CD4-positive, alpha-beta memory T cell (primary cell): ENCODE measurements around the gene COPS7A. TPM values are rescaled to one million over a fixed set of nuclear protein-coding genes. Genes with fewer than 3 reads are reported as not detected.

Experiments
- CTCF ChIA-PET: fragments of 350-600 bp; sonication (Branson Sonifier 250); formaldehyde crosslinking; loops from one replicate; lab custom pipeline; 2021; ENCODE audit warnings: inconsistent platforms; ENCODE audit not compliant: partially characterized antibody; lab: Charles Lee
- POLR2A ChIA-PET: fragments of 350-600 bp; sonication (Branson Sonifier 250); formaldehyde crosslinking; loops from one replicate; lab custom pipeline; 2021; ENCODE audit not compliant: partially characterized antibody; lab: Charles Lee
- DNase-seq, 5 donors: peaks; one replicate each; pipeline versions ENCODE4 v3.0.0 to v3.0.0-alpha.2; 2020 to 2022; ENCODE audit warnings: mixed read lengths in 1 of 5
- H3K27ac ChIP-seq: one replicate; pipeline ENCODE4 v1.7.0; 2013; ENCODE audit warnings: low read depth, low read length
- H3K27me3 ChIP-seq: 2 replicates; pipeline ENCODE4 v1.7.0; 2013; ENCODE audit warnings: mild to moderate bottlenecking, low read length, moderate library complexity; ENCODE audit not compliant: insufficient read depth
- H3K36me3 ChIP-seq: 2 replicates; pipeline ENCODE4 v1.7.0; 2013; ENCODE audit warnings: mild to moderate bottlenecking, low read length, moderate library complexity; ENCODE audit not compliant: insufficient read depth
- H3K4me1 ChIP-seq: 2 replicates; pipeline ENCODE4 v1.7.0; 2013; ENCODE audit warnings: mild to moderate bottlenecking, low read length, moderate library complexity; ENCODE audit not compliant: insufficient read depth
- H3K4me3 ChIP-seq, 2 donors: one replicate each; pipeline ENCODE4 v1.7.0; 2013; ENCODE audit warnings: low read length in 2 of 2, mild to moderate bottlenecking in 1 of 2
- H3K9me3 ChIP-seq, 2 donors: one replicate each; pipeline ENCODE4 v1.7.0; 2013; ENCODE audit warnings: low read length in 2 of 2, control low read depth in 1 of 2; ENCODE audit not compliant: control insufficient read depth in 1 of 2
- H3K27ac Mint-ChIP-seq, 7 donors: one replicate each; pipeline ENCODE4 v1.8.0; 2020 to 2021; ENCODE audit warnings: mixed read lengths in 7 of 7, mild to moderate bottlenecking in 6 of 7, inconsistent platforms in 3 of 7, moderate library complexity in 3 of 7
- H3K27me3 Mint-ChIP-seq, 2 donors: one replicate each; pipeline ENCODE4 v1.8.0; 2020 to 2021; ENCODE audit warnings: mixed read lengths in 2 of 2
- H3K36me3 Mint-ChIP-seq, 2 donors: one replicate each; pipeline ENCODE4 v1.8.0; 2020 to 2021; ENCODE audit warnings: mixed read lengths in 2 of 2, inconsistent platforms in 1 of 2, mild to moderate bottlenecking in 1 of 2
- H3K4me1 Mint-ChIP-seq, 4 donors: one replicate each; pipeline ENCODE4 v1.8.0; 2020 to 2021; ENCODE audit warnings: mixed read lengths in 4 of 4, mild to moderate bottlenecking in 1 of 4
- H3K4me3 Mint-ChIP-seq, 8 donors: one replicate each; pipeline ENCODE4 v1.8.0; 2020 to 2021; ENCODE audit warnings: mixed read lengths in 8 of 8, mild to moderate bottlenecking in 7 of 8, moderate library complexity in 6 of 8, inconsistent platforms in 3 of 8
- H3K9me3 Mint-ChIP-seq, 8 donors: one replicate each; pipeline ENCODE4 v1.8.0; 2020 to 2021; ENCODE audit warnings: mixed read lengths in 8 of 8, mild to moderate bottlenecking in 5 of 8, inconsistent platforms in 3 of 8, moderate library complexity in 1 of 8
- intact Hi-C: fragments of 100-400 bp; cut with micrococcal nuclease; formaldehyde crosslinking; loops from one replicate; pipeline ENCODE4 v1.15.1; 2023
- polyA plus RNA-seq, 2 donors: library from polyadenylated mRNA; unstranded; fragments of 300-500 nt; fragmentation: Illumina TruSeq; gene quantifications; one replicate each; pipeline ENCODE4 v1.2.3, GENCODE V29; 2021
- total RNA-seq, 2 experiments: library from RNA; stranded (reverse); gene quantifications; one replicate each; pipeline ENCODE4 v1.2.3, GENCODE V29; 2021

The COPS7A gene
- total and polyA plus RNA-seq, 4 experiments from 2014 or later, result 36.9 to 48.6 (median 41.2) TPM

DNA sequence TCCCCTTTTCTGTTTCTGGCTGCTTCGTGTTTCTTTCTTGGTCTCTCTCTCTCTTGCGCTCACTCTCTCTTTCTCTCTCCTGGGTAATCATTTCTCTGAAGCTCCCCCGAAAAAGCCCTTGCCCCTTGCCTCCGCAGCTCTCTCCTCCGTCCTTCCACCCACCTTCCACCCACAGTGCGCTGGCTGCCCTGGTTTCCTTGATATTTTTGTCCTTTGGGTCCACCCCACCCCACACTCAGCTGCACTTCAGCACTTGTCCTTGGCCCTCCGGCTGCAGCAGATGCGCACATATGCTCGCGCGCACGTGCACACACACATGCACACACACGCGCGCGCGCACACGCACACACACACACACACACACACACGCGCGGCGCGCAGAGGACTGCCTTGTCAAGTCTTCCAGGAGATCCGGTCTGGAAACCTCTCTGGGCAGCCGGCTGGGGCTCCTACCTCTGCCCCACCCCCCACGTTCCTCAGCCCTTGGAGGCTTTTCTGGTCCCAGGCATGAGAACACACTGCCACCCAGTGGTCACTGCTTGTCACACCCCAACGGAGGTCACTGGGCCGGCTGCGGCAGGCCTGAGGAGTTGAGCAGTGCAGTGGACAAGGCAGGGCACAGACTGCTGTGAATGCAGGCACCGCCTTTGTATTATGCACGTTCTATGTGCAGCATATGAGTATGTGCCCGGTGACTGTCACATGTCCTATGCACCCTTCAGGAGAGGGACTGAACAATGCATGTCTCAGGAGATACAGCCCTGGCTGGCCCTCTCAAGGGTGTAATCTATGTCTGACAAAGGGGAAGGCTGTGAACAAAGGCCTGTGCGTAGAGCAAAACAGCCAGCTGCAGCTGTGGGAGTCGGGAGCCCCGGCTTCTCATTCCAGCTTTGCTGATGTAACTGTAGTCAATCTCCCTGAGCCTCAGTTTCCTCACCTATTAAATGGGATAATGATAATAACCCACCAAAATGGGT is 55.0 kb downstream of the COPS7A start:
- peaks cover 22 to 66% (median 45%) of the 10 kb centered on the region in 4 donors for H3K4me1 Mint-ChIP-seq

GRCh38 chr12:6779708-6780432 is 56.0 kb downstream of the COPS7A start:
- H3K4me3 ChIP-seq, result no peak overlapping the region
- H3K4me1 Mint-ChIP-seq, result peaks cover 18 to 67% (median 41%) of the 10 kb centered on the region in 4 donors
- H3K4me3 Mint-ChIP-seq, result peak overlapping the region in 1 of 8 donors; percentile 39
- no peak overlapping the region for H3K27ac ChIP-seq
- no peaks in the 10 kb centered on the region for H3K36me3 ChIP-seq
- H3K36me3 Mint-ChIP-seq, result peaks cover 0 to 3% of the 10 kb centered on the region in 2 donors
- ChIA-PET CTCF (interaction anchor here (0.6 to 28.3 kb wide), 21 partner anchors 8 to 334 kb away, joined by 3 to 343 read pairs (median 5); partner anchors contain the start of genes CD4, COPS7A, GPR162 and LAG3), POLR2A (interaction anchor here (1.1 to 5.2 kb wide), 5 partner anchors 9 to 27 kb away, joined by 3 to 26 read pairs (median 10); partner anchors contain the start of genes CD4, MLF2 and PTMS)
- intact Hi-C loops, result loop anchor here (1.0 to 10.0 kb wide), 6 partner anchors 27 to 355 kb away; partner anchors contain the start of gene MLF2
- DNase-seq, result no peak
- H3K9me3 Mint-ChIP-seq, result peaks cover 0 to 3% (median 0%) of the 10 kb centered on the region in 8 donors
- H3K27me3 ChIP-seq, result no peaks in the 10 kb centered on the region
- peaks cover 2 to 12% of the 10 kb centered on the region in 2 donors for H3K27me3 Mint-ChIP-seq
- H3K27ac Mint-ChIP-seq, result peak overlapping the region in 6 of 7 donors; percentile 42 to 94 (median 71)
- peaks cover 28% of the 10 kb centered on the region for H3K4me1 ChIP-seq
- no peaks in the 10 kb centered on the region for H3K9me3 ChIP-seq

More for the DNA sequence above, 55.0 kb downstream of the COPS7A start:
- peak overlapping the region; percentile 6 for H3K27ac ChIP-seq
- H3K9me3 Mint-ChIP-seq, result peaks cover 0 to 3% (median 0%) of the 10 kb centered on the region in 8 donors
- peak overlapping the region; percentile 49 to 98 (median 90) for H3K27ac Mint-ChIP-seq
- H3K27me3 Mint-ChIP-seq, result peaks cover 6 to 21% of the 10 kb centered on the region in 2 donors
- intact Hi-C loops, result loop anchor here (1.0 to 2.0 kb wide), 5 partner anchors 26 to 216 kb away; partner anchors contain the start of gene MLF2
- no peaks in the 10 kb centered on the region for H3K36me3 ChIP-seq
- H3K4me3 Mint-ChIP-seq, result peak overlapping the region; percentile 67 to 97 (median 86)
- DNase-seq, result peak; percentile 84 to 90 (median 84)
- H3K4me1 ChIP-seq, result peaks cover 28% of the 10 kb centered on the region
- no peaks in the 10 kb centered on the region for H3K9me3 ChIP-seq
- peak overlapping the region in 1 of 2 donors; percentile 58 for H3K4me3 ChIP-seq
- H3K27me3 ChIP-seq, result peaks cover 6% of the 10 kb centered on the region
- ChIA-PET CTCF (interaction anchor here (0.6 to 28.3 kb wide), 23 partner anchors 8 to 216 kb away, joined by 3 to 343 read pairs (median 4); partner anchors contain the start of genes CD4, COPS7A, GPR162 and MLF2), POLR2A (interaction anchor here (0.6 to 3.5 kb wide), 7 partner anchors 9 to 176 kb away, joined by 3 to 22 read pairs (median 3); partner anchors contain the start of genes CD4, MLF2, PTMS and ZNF384)
- H3K36me3 Mint-ChIP-seq, result peaks cover 0 to 3% of the 10 kb centered on the region in 2 donors

- no peak for DNase-seq
- Mint-ChIP-seq H3K9me3 (peaks cover 0 to 3% (median 0%) of the 10 kb centered on the region in 8 donors), H3K27me3 (peaks cover 0 to 7% of the 10 kb centered on the region in 2 donors), H3K36me3 (peaks cover 0 to 3% of the 10 kb centered on the region in 2 donors), H3K27ac (peak overlapping the region in 4 of 7 donors; percentile 22 to 86 (median 59)), H3K4me1 (peaks cover 15 to 67% (median 39%) of the 10 kb centered on the region in 4 donors), H3K4me3 (no peak overlapping the region)
- peaks cover 31% of the 10 kb centered on the region for H3K4me1 ChIP-seq
- no peak overlapping the region for H3K4me3 ChIP-seq
- no peaks in the 10 kb centered on the region for H3K36me3 ChIP-seq
- no peak overlapping the region for H3K27ac ChIP-seq
- H3K9me3 ChIP-seq, result no peaks in the 10 kb centered on the region
- POLR2A ChIA-PET, result interaction anchor here (0.7 to 5.2 kb wide), 5 partner anchors 9 to 170 kb away, joined by 3 to 26 read pairs (median 10); partner anchors contain the start of genes CD4 and MLF2
- no peaks in the 10 kb centered on the region for H3K27me3 ChIP-seq
- CTCF ChIA-PET, result interaction anchor here (0.6 to 28.3 kb wide), 18 partner anchors 9 to 333 kb away, joined by 3 to 343 read pairs (median 4); partner anchors contain the start of genes CD4, COPS7A, GPR162 and LAG3
- intact Hi-C loops, result loop anchor here (10.0 kb wide), 1 partner anchor 356 kb away; no protein-coding TSS in a partner anchor
These were observed 56.7 kb downstream of the COPS7A start for GRCh38 chr12:6780573-6780972.

Other genes with a start within 250 kb of the COPS7A start
- 10 to 100 TPM; 85.1 to 89.2 TPM for gene MRPL51, start 230.8 kb upstream of the COPS7A start, total RNA-seq
- 100 to 1,000 TPM; 199 to 205 TPM for gene MRPL51, start 230.8 kb upstream of the COPS7A start, polyA plus RNA-seq
- 10 to 100 TPM; 38.1 to 39.8 TPM for gene NCAPD2, start 229.9 kb upstream of the COPS7A start, total RNA-seq
- 10 to 100 TPM; 15.7 to 29.0 TPM for gene NCAPD2, start 229.9 kb upstream of the COPS7A start, polyA plus RNA-seq
- gene GAPDH, start 189.5 kb upstream of the COPS7A start, total RNA-seq, result 100 to 1,000 TPM; 474 to 495 TPM
- gene GAPDH, start 189.5 kb upstream of the COPS7A start, polyA plus RNA-seq, result 1,000 to 10,000 TPM; 1,831 to 2,185 TPM
- 10 to 100 TPM; 58.7 to 60.4 TPM for gene IFFO1, start 168.0 kb upstream of the COPS7A start, total RNA-seq
- gene IFFO1, start 168.0 kb upstream of the COPS7A start, polyA plus RNA-seq, result 10 to 100 TPM in 1 of 2 donors, 1 to 10 TPM in 1; 3.7 to 12.5 TPM
- gene NOP2, start 155.8 kb upstream of the COPS7A start, total RNA-seq, result 10 to 100 TPM; 87.6 to 87.7 TPM
- gene NOP2, start 155.8 kb upstream of the COPS7A start, polyA plus RNA-seq, result 10 to 100 TPM; 15.5 to 43.2 TPM
- gene CHD4, start 116.7 kb upstream of the COPS7A start, total RNA-seq, result 100 to 1,000 TPM; 246 to 255 TPM
- gene CHD4, start 116.7 kb upstream of the COPS7A start, polyA plus RNA-seq, result 10 to 100 TPM; 13.3 to 64.6 TPM
- gene LPAR5, start 88.1 kb upstream of the COPS7A start, total RNA-seq, result 10 to 100 TPM; 10.2 to 11.1 TPM
- gene LPAR5, start 88.1 kb upstream of the COPS7A start, polyA plus RNA-seq, result 10 to 100 TPM in 1 of 2 donors, 1 to 10 TPM in 1; 5.4 to 11.9 TPM
- gene ACRBP, start 76.6 kb upstream of the COPS7A start, total RNA-seq, result 10 to 100 TPM; 13.9 to 16.3 TPM
- under 1 TPM in 1 of 2 donors, not detected in 1; 0.25 TPM for gene ACRBP, start 76.6 kb upstream of the COPS7A start, polyA plus RNA-seq
- gene ING4, start 60.9 kb upstream of the COPS7A start, total RNA-seq, result 10 to 100 TPM; 82.3 to 83.5 TPM
- gene ING4, start 60.9 kb upstream of the COPS7A start, polyA plus RNA-seq, result 100 to 1,000 TPM in 1 of 2 donors, 10 to 100 TPM in 1; 73.0 to 122 TPM
- 10 to 100 TPM; 88.6 to 88.7 TPM for gene ZNF384, start 34.7 kb upstream of the COPS7A start, total RNA-seq
- gene ZNF384, start 34.7 kb upstream of the COPS7A start, polyA plus RNA-seq, result 10 to 100 TPM; 14.4 to 45.8 TPM
- gene PIANP, start 23.2 kb upstream of the COPS7A start, total RNA-seq, result 1 to 10 TPM; 1.3 to 1.5 TPM
- under 1 TPM; 0.61 to 0.69 TPM for gene PIANP, start 23.2 kb upstream of the COPS7A start, polyA plus RNA-seq
- 10 to 100 TPM; 79.8 to 80.3 TPM for gene MLF2, start 29.1 kb downstream of the COPS7A start, total RNA-seq
- gene MLF2, start 29.1 kb downstream of the COPS7A start, polyA plus RNA-seq, result 100 to 1,000 TPM; 111 to 130 TPM
- gene PTMS, start 42.3 kb downstream of the COPS7A start, total RNA-seq, result 1 to 10 TPM; 2.0 to 2.9 TPM
- gene PTMS, start 42.3 kb downstream of the COPS7A start, polyA plus RNA-seq, result 1 to 10 TPM; 1.3 to 3.6 TPM
- gene LAG3, start 48.5 kb downstream of the COPS7A start, total RNA-seq, result 1 to 10 TPM; 2.4 to 3.8 TPM
- gene LAG3, start 48.5 kb downstream of the COPS7A start, polyA plus RNA-seq, result 1 to 10 TPM; 4.9 to 8.3 TPM
- gene CD4, start 65.5 kb downstream of the COPS7A start, total RNA-seq, result 100 to 1,000 TPM; 285 to 291 TPM
- 100 to 1,000 TPM; 251 to 456 TPM for gene CD4, start 65.5 kb downstream of the COPS7A start, polyA plus RNA-seq
- gene GPR162, start 97.8 kb downstream of the COPS7A start, total RNA-seq, result under 1 TPM in 1 of 2 experiments, not detected in 1; 0.32 TPM
- gene GPR162, start 97.8 kb downstream of the COPS7A start, polyA plus RNA-seq, result not detected
- gene P3H3, start 104.4 kb downstream of the COPS7A start, total RNA-seq, result 10 to 100 TPM; 11.2 to 11.8 TPM
- gene P3H3, start 104.4 kb downstream of the COPS7A start, polyA plus RNA-seq, result 1 to 10 TPM in 1 of 2 donors, under 1 TPM in 1; 0.72 to 1.2 TPM
- 1 to 10 TPM; 5.1 to 5.2 TPM for gene GNB3, start 116.9 kb downstream of the COPS7A start, total RNA-seq
- gene GNB3, start 116.9 kb downstream of the COPS7A start, polyA plus RNA-seq, result not detected
- 1 to 10 TPM; 1.3 to 2.0 TPM for gene CDCA3, start 127.2 kb downstream of the COPS7A start, total RNA-seq
- under 1 TPM; 0.09 to 0.39 TPM for gene CDCA3, start 127.2 kb downstream of the COPS7A start, polyA plus RNA-seq
- gene USP5, start 128.1 kb downstream of the COPS7A start, total RNA-seq, result 10 to 100 TPM; 65.2 to 69.3 TPM
- 10 to 100 TPM; 53.9 to 73.0 TPM for gene USP5, start 128.1 kb downstream of the COPS7A start, polyA plus RNA-seq
- 100 to 1,000 TPM; 155 to 164 TPM for gene TPI1, start 143.5 kb downstream of the COPS7A start, total RNA-seq
- gene TPI1, start 143.5 kb downstream of the COPS7A start, polyA plus RNA-seq, result 100 to 1,000 TPM; 572 to 777 TPM
- 10 to 100 TPM; 19.8 to 21.9 TPM for gene SPSB2, start 149.3 kb downstream of the COPS7A start, total RNA-seq
- gene SPSB2, start 149.3 kb downstream of the COPS7A start, polyA plus RNA-seq, result 10 to 100 TPM; 16.6 to 25.5 TPM
- 1 to 10 TPM; 8.3 to 9.1 TPM for gene LRRC23, start 180.8 kb downstream of the COPS7A start, total RNA-seq
- 1 to 10 TPM; 4.1 to 4.2 TPM for gene LRRC23, start 180.8 kb downstream of the COPS7A start, polyA plus RNA-seq
- 100 to 1,000 TPM; 187 to 190 TPM for gene ENO2, start 190.5 kb downstream of the COPS7A start, total RNA-seq
- 10 to 100 TPM; 28.4 to 35.8 TPM for gene ENO2, start 190.5 kb downstream of the COPS7A start, polyA plus RNA-seq
- gene ATN1, start 203.9 kb downstream of the COPS7A start, total RNA-seq, result 10 to 100 TPM; 32.2 to 33.0 TPM
- 1 to 10 TPM in 1 of 2 donors, under 1 TPM in 1; 0.16 to 1.1 TPM for gene ATN1, start 203.9 kb downstream of the COPS7A start, polyA plus RNA-seq
- not detected for gene RNU7-1, start 219.8 kb downstream of the COPS7A start, total RNA-seq
- not detected for gene RNU7-1, start 219.8 kb downstream of the COPS7A start, polyA plus RNA-seq
- 100 to 1,000 TPM; 423 to 425 TPM for gene C12orf57, start 220.0 kb downstream of the COPS7A start, total RNA-seq
- 100 to 1,000 TPM; 155 to 244 TPM for gene C12orf57, start 220.0 kb downstream of the COPS7A start, polyA plus RNA-seq
- 100 to 1,000 TPM; 189 to 199 TPM for gene PTPN6, start 227.3 kb downstream of the COPS7A start, total RNA-seq
- gene PTPN6, start 227.3 kb downstream of the COPS7A start, polyA plus RNA-seq, result 100 to 1,000 TPM; 126 to 325 TPM
- 100 to 1,000 TPM; 142 to 148 TPM for gene PHB2, start 246.6 kb downstream of the COPS7A start, total RNA-seq
- 100 to 1,000 TPM; 102 to 114 TPM for gene PHB2, start 246.6 kb downstream of the COPS7A start, polyA plus RNA-seq
- 10 to 100 TPM; 68.6 to 70.8 TPM for gene EMG1, start 246.9 kb downstream of the COPS7A start, total RNA-seq
- gene EMG1, start 246.9 kb downstream of the COPS7A start, polyA plus RNA-seq, result 10 to 100 TPM; 68.8 to 69.8 TPM